Measurements from ENCODE around the gene EGLN1. TPM values are rescaled to one million over a fixed set of nuclear protein-coding genes. Genes with fewer than 3 reads are reported as not detected.

Gene EGLN1
- total RNA-seq, 1 donor from 2014 or later, result 24.2 TPM

DNA sequence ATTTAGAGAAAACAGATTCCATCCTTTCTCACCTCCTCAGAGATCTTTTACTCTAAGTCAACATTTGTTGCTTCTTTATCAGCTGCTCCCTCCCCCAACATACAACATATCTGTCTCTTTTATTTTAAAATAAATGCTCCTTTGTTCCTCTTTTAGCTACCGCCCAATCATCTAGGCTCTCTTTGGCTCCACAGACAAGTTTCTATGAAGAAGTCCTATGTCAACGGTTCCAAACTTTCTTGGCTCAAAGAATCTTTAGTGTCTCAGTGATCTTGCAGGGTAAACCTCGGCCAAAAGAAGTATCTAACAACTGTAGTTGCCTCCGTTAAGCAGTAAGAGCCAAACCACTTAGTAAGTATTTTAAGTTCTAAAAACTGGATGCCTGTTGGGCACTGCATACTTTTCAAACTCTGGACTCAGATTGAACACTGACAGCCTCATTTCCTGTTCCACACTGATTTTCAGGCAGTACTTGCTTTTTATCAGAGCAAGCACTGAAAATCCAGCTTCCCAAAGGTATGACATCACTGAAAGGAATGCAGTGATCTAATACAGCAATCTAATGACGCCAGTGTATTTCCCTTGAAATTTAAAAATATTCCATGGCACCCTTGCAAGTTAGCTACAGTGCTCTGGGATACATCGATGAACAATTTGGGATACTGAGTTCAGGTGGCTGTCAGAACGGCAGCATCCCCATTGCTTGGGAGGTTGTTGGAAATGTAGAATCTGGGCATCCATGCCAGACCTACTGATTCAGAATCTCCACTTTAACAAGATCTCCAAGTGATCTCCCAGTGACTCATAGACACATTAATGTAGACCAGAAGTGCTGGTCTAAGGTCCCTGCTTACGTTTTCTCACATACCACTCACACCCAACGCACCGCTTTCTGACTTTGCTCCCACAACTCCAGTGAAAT, 26.8 kb downstream of the EGLN1 start:
- no peak for DNase-seq (ENCODE audit: extremely low spot score, unreplicated experiment)
- Mint-ChIP-seq H3K9me3 (no peaks in the 10 kb centered on the region), H3K27me3 (no peaks in the 10 kb centered on the region), H3K27ac (peak overlapping the region; percentile 80), H3K4me1 (ENCODE audit: unreplicated experiment) (peaks cover 33% of the 10 kb centered on the region), H3K36me3 (peaks cover 9% of the 10 kb centered on the region), H3K4me3 (peak overlapping the region; percentile 19)
- TF ChIP-seq, protein P1, sequence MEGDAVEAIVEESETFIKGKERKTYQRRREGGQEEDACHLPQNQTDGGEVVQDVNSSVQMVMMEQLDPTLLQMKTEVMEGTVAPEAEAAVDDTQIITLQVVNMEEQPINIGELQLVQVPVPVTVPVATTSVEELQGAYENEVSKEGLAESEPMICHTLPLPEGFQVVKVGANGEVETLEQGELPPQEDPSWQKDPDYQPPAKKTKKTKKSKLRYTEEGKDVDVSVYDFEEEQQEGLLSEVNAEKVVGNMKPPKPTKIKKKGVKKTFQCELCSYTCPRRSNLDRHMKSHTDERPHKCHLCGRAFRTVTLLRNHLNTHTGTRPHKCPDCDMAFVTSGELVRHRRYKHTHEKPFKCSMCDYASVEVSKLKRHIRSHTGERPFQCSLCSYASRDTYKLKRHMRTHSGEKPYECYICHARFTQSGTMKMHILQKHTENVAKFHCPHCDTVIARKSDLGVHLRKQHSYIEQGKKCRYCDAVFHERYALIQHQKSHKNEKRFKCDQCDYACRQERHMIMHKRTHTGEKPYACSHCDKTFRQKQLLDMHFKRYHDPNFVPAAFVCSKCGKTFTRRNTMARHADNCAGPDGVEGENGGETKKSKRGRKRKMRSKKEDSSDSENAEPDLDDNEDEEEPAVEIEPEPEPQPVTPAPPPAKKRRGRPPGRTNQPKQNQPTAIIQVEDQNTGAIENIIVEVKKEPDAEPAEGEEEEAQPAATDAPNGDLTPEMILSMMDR (conservative IDR thresholded peaks at IDR 0.05), result no peak

DNA sequence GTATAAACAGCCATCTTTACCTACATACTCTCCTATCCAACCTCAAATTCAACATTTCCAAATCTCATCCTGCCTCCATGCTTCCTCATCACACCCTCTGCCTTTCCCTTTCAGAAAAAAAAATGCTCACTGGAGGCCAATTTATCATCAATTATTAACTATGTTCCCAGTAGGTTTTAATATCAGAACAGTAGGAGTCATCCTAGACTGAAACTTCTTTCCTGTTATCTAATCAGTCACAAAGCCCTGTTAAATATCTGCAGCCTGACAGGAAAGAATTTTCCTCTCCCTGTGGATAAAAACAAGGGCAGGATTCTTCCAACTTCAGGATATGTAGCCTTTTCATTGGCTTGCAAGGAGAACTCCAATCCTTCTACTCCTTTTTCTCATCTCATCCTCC, 28.4 kb downstream of the EGLN1 start:
- H3K27me3 Mint-ChIP-seq, result no peaks in the 10 kb centered on the region
- peak overlapping the region; percentile 4 for H3K27ac Mint-ChIP-seq
- no peak for DNase-seq (ENCODE audit: extremely low spot score, unreplicated experiment)
- H3K36me3 Mint-ChIP-seq, result peaks cover 14% of the 10 kb centered on the region
- H3K4me3 Mint-ChIP-seq, result peak overlapping the region; percentile 7
- TF ChIP-seq, protein P1 (conservative IDR thresholded peaks at IDR 0.05), result no peak
- no peaks in the 10 kb centered on the region for H3K9me3 Mint-ChIP-seq
- peaks cover 37% of the 10 kb centered on the region for H3K4me1 Mint-ChIP-seq (ENCODE audit: unreplicated experiment)

DNA sequence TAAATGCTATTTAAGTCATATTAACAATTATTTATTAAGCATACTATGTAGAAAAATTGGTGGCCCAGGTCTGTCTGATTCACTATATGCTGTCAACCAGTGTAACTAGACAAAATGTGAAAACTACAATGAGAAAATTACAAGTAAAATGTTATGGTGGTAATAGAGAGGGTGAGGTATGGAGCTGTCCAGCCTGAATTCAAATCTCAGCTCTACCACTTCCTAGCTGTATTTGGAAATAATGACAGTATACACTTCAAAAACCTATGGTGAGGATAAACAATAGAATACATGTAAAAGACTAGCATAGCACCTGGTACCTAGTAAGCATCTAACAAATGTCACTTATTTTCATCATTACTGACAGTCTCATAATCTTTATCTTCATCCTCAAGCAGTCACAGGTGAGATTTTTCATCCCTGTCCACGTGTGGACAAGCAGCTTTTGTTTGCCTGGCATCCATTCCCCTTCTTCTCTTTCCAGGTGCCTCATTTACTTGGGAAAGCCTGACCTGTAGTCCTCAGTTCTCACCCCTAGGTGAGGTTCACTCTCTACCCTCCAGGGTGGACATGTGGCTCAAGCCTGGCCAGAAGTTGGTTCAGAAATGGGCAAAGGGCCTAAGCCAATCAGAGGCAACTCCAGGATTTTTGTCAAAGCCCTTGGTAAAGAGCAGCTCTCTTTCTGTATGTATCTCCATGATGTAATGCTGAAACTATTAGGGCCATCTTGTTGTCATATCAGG, 29.5 kb downstream of the EGLN1 start:
- peaks cover 34% of the 10 kb centered on the region for H3K4me1 Mint-ChIP-seq (ENCODE audit: unreplicated experiment)
- H3K4me3 Mint-ChIP-seq, result no peak overlapping the region
- DNase-seq (ENCODE audit: extremely low spot score, unreplicated experiment), result no peak
- H3K9me3 Mint-ChIP-seq, result no peaks in the 10 kb centered on the region
- H3K27me3 Mint-ChIP-seq, result no peaks in the 10 kb centered on the region
- TF ChIP-seq, protein P1 (conservative IDR thresholded peaks at IDR 0.05), result no peak
- H3K36me3 Mint-ChIP-seq, result peaks cover 19% of the 10 kb centered on the region
- H3K27ac Mint-ChIP-seq, result peak overlapping the region; percentile 51

DNA sequence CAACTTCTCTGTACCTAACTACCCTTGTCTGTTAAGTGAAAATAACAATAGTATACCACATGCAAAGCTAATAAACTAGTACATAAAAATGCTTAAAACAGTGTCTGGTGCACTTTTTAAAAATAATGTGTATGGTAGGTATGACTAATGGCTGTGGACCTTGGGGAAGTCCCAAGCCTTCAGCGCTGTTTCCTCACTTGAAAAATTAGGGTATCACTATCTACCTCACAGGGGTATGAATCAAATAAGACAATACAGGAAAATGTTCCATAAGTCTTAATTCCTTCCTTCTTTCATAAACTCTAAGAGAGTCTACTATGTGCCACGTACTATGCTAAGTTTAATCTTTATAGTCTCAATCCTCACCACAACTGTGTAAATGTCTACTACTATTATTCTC, 32.0 kb downstream of the EGLN1 start:
- Mint-ChIP-seq H3K36me3 (peaks cover 15% of the 10 kb centered on the region), H3K27me3 (no peaks in the 10 kb centered on the region), H3K4me3 (no peak overlapping the region), H3K4me1 (ENCODE audit: unreplicated experiment) (peaks cover 17% of the 10 kb centered on the region), H3K9me3 (no peaks in the 10 kb centered on the region), H3K27ac (no peak overlapping the region)
- TF ChIP-seq, protein P1 (conservative IDR thresholded peaks at IDR 0.05), result no peak
- DNase-seq (ENCODE audit: extremely low spot score, unreplicated experiment), result no peak

DNA sequence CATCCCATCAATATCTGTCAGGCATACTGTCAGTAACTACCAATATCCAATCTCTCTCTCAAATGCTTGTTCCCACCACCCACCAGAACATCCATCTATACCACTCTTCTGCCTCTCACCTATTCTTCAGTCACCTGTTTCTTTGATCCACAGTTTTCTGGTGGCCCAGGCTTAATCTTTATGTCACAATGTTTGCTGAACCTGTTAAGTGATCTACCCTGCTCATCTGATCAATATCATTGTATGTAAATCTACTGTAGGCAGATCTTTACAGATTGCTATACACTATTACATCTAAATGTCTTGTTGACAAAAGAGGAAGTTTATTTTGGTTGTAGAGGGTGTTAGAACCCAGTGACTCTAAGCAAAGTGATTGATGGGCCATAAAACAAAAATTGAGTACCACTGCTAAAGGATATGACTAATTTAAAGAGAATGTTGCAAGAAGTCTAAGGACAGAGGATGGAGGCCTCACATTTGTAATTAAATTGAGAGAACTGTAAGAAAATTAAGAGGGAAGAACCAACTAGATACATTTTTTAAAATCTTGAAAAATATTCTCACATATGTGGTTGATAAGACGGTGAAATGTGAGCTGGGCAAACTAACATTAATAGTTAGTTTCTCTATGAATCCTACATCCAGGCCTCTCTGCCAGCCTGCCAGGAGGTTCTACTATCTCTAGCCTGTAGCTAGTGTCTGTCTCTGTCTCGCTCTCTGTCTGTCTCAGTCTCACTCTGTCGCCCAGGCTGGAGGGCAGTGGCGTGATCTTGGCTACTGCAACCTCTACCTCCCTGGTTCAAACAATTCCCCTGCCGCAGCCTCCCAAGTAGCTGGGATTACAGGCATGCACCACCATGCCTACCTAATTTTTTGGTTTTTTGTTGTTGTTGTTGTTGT, 34.1 kb downstream of the EGLN1 start:
- no peak overlapping the region for H3K27ac Mint-ChIP-seq
- no peak for DNase-seq (ENCODE audit: extremely low spot score, unreplicated experiment)

More for the DNA sequence above, 34.1 kb downstream of the EGLN1 start:
- H3K4me1 Mint-ChIP-seq (ENCODE audit: unreplicated experiment), result peaks cover 4% of the 10 kb centered on the region
- no peaks in the 10 kb centered on the region for H3K9me3 Mint-ChIP-seq
- H3K27me3 Mint-ChIP-seq, result no peaks in the 10 kb centered on the region
- no peak overlapping the region for H3K4me3 Mint-ChIP-seq
- TF ChIP-seq, protein P1 (conservative IDR thresholded peaks at IDR 0.05), result no peak
- H3K36me3 Mint-ChIP-seq, result peaks cover 11% of the 10 kb centered on the region
